HCT116 (cell line): ENCODE data around the gene NDUFS6. TPM values are rescaled to one million over a fixed set of nuclear protein-coding genes. Genes with fewer than 3 reads are reported as not detected.

Experiments
- ATAC-seq: fragments of 200-7000 bp; cut with Tn5 transposase; 2 replicates; pipeline ENCODE4 v1.9.1; 2020; ENCODE audit warnings: mild to moderate bottlenecking, moderate library complexity
- BruUV-seq: library from RNA; stranded (reverse); fragments of 400-500 nt; replicated peaks from 2 replicates; lab custom pipeline; 2021; lab: Mats Ljungman, UMichigan
- CTCF ChIA-PET: fragments of 300-600 bp; sonication (Branson Sonifier 250); formaldehyde crosslinking; loops from one replicate; lab custom pipeline; 2021; ENCODE audit warnings: antibody characterized with exemption; lab: Charles Lee
- POLR2A ChIA-PET: fragments of 300-600, 350-600 bp; sonication (Branson Sonifier 250); formaldehyde crosslinking; loops from one replicate; lab custom pipeline; 2021; ENCODE audit warnings: antibody characterized with exemption; lab: Charles Lee
- RAD21 ChIA-PET, 2 experiments: fragments of 300-600 bp; sonication (Branson Sonifier 250); formaldehyde crosslinking; loops; one replicate each; lab custom pipeline; 2023; ENCODE audit warnings: low total read pairs in 2 of 2; ENCODE audit not compliant: uncharacterized antibody in 2 of 2, unreplicated experiment in 2 of 2, low non-redundant PET in 1 of 2; lab: Charles Lee
- DNase-seq: peaks from one replicate; pipeline ENCODE4 v3.0.0-alpha.2; 2010; ENCODE audit warnings: low read depth, low spot score
- H2AFZ ChIP-seq: fragments of 200-600 bp; shearing (Covaris generic), sonication (generic); 2 replicates; pipeline ENCODE4 v1.6.1; 2017; ENCODE audit warnings: low read depth, mixed run types, mixed read lengths, antibody characterized with exemption, low read length; ENCODE audit not compliant: poor library complexity, severe bottlenecking
- H3K27ac ChIP-seq: 2 replicates; pipeline ENCODE4 v1.5.1; 2012; ENCODE audit warnings: low read depth, low read length
- H3K27me3 ChIP-seq: fragments of 200-600 bp; sonication (generic); 2 replicates; pipeline ENCODE4 v1.6.1; 2016; ENCODE audit warnings: mixed run types, low read length, mixed read lengths; ENCODE audit not compliant: insufficient read depth
- H3K36me3 ChIP-seq, 2 experiments: fragments of 200-500 bp in 1 of 2; fragments of 200-600 bp in 1 of 2; sonication (Bioruptor generic) in 1 of 2; sonication (generic) in 1 of 2; 2 replicates each; pipeline versions ENCODE4 v1.5.1 to v1.6.1; 2014 to 2016; ENCODE audit warnings: low read length in 2 of 2, inconsistent platforms in 1 of 2, mixed read lengths in 1 of 2, mixed run types in 1 of 2; ENCODE audit not compliant: insufficient read depth in 2 of 2, control insufficient read depth in 1 of 2
- H3K4me1 ChIP-seq, 2 experiments: fragments of 200-600 bp in 1 of 2; sonication (generic) in 1 of 2; 2 replicates each; pipeline versions ENCODE4 v1.5.1 to v1.6.1; 2012 to 2017; ENCODE audit warnings: low read length in 2 of 2, inconsistent platforms in 1 of 2, mild to moderate bottlenecking in 1 of 2, mixed read lengths in 1 of 2, mixed run types in 1 of 2, moderate library complexity in 1 of 2; ENCODE audit not compliant: insufficient read depth in 2 of 2, control insufficient read depth in 1 of 2
- H3K4me2 ChIP-seq: fragments of 200-600 bp; sonication (generic); 2 replicates; pipeline ENCODE4 v1.6.1; 2017; ENCODE audit warnings: mixed run types, low read length, mixed read lengths
- H3K4me3 ChIP-seq, 2 experiments: fragments of 200-600 bp in 1 of 2; sonication (generic) in 1 of 2; replicated peaks in 1 of 2; 2 replicates each; pipeline ENCODE4 v1.5.1; 2011 to 2016; ENCODE audit warnings: low read length in 2 of 2, control low read depth in 1 of 2, low read depth in 1 of 2, mild to moderate bottlenecking in 1 of 2, mixed read lengths in 1 of 2, mixed run types in 1 of 2
- H3K79me2 ChIP-seq: fragments of 200-600 bp; sonication (generic); 2 replicates; pipeline ENCODE4 v1.6.1; 2017; ENCODE audit warnings: mild to moderate bottlenecking, mixed run types, low read length, moderate library complexity, mixed read lengths; ENCODE audit not compliant: insufficient read depth
- H3K9ac ChIP-seq: fragments of 200-600 bp; sonication (generic); 2 replicates; pipeline ENCODE4 v1.6.1; 2016; ENCODE audit warnings: low read length, mixed read lengths
- H3K9me2 ChIP-seq: fragments of 200-600 bp; sonication (generic), shearing (Covaris generic); 2 replicates; pipeline ENCODE4 v1.6.1; 2017; ENCODE audit warnings: mixed run types, mild to moderate bottlenecking, moderate library complexity; ENCODE audit not compliant: insufficient read depth
- H3K9me3 ChIP-seq, 2 experiments: fragments of 200-500 bp in 1 of 2; fragments of 200-600 bp in 1 of 2; sonication (Bioruptor generic) in 1 of 2; sonication (generic) in 1 of 2; 2 replicates each; pipeline ENCODE4 v1.6.1; 2014 to 2017; ENCODE audit warnings: low read length in 2 of 2, mixed read lengths in 2 of 2, inconsistent platforms in 1 of 2, low read depth in 1 of 2, mild to moderate bottlenecking in 1 of 2, mixed run types in 1 of 2, moderate library complexity in 1 of 2; ENCODE audit not compliant: control insufficient read depth in 1 of 2, insufficient read depth in 1 of 2
- H4K20me1 ChIP-seq: fragments of 200-600 bp; sonication (generic), shearing (Covaris generic); 2 replicates; pipeline ENCODE4 v1.6.1; 2017; ENCODE audit warnings: mixed run types, mild to moderate bottlenecking, moderate library complexity; ENCODE audit not compliant: insufficient read depth
- ATF3 ChIP-seq: IDR thresholded peaks from 2 replicates; pipeline ENCODE4 v1.6.1; 2012
- CBX3 ChIP-seq: IDR thresholded peaks from 2 replicates; pipeline ENCODE4 v1.6.1; 2012; ENCODE audit warnings: low read depth
- CEBPB ChIP-seq: IDR thresholded peaks from 2 replicates; pipeline ENCODE4 v1.6.1; 2012; ENCODE audit warnings: low read depth
- CTCF ChIP-seq, 3 experiments: fragments of 200-600 bp in 1 of 3; sonication (generic) in 1 of 3; IDR thresholded peaks in 2 of 3; conservative IDR thresholded peaks in 1 of 3; 2 replicates each; pipeline ENCODE4 v1.5.1; 2012 to 2017; ENCODE audit warnings: low read depth in 2 of 3, low read length in 2 of 3, antibody characterized with exemption in 1 of 3, borderline replicate concordance in 1 of 3, control low read depth in 1 of 3, mild to moderate bottlenecking in 1 of 3, mixed read lengths in 1 of 3, mixed run types in 1 of 3, moderate library complexity in 1 of 3; ENCODE audit not compliant: insufficient read depth in 1 of 3
- EGR1 ChIP-seq: IDR thresholded peaks from 2 replicates; pipeline ENCODE4 v1.6.1; 2012; ENCODE audit warnings: low read depth
- ELF1 ChIP-seq: IDR thresholded peaks from 2 replicates; pipeline ENCODE4 v1.6.1; 2012; ENCODE audit warnings: low read depth, borderline replicate concordance
- EZH2 ChIP-seq: fragments of 200-600 bp; sonication (generic); IDR thresholded peaks from 2 replicates; pipeline ENCODE4 v1.6.1; 2017; ENCODE audit warnings: antibody characterized with exemption, mixed run types
- EZH2phosphoT487 ChIP-seq: fragments of 200-600 bp; IDR thresholded peaks from 2 replicates; pipeline ENCODE4 v1.6.1; 2018; ENCODE audit warnings: antibody characterized with exemption, borderline replicate concordance
- FOSL1 ChIP-seq: IDR thresholded peaks from 2 replicates; pipeline ENCODE4 v1.6.1; 2012; ENCODE audit warnings: low read depth
- JUND ChIP-seq: IDR thresholded peaks from 2 replicates; pipeline ENCODE4 v1.6.1; 2012
- MAX ChIP-seq: IDR thresholded peaks from 2 replicates; pipeline ENCODE4 v1.6.1; 2012
- POLR2A ChIP-seq: IDR thresholded peaks from 2 replicates; pipeline ENCODE4 v1.7.0; 2011; ENCODE audit warnings: borderline replicate concordance; ENCODE audit not compliant: insufficient read depth, insufficient read length; ENCODE audit errors: extremely low read depth
- POLR2AphosphoS5 ChIP-seq: IDR thresholded peaks from 2 replicates; pipeline ENCODE4 v1.6.1; 2011; ENCODE audit warnings: mild to moderate bottlenecking, low read depth, low read length, moderate library complexity
- REST ChIP-seq: IDR thresholded peaks from 2 replicates; pipeline ENCODE4 v1.6.1; 2012; ENCODE audit warnings: low read depth
- SIN3A ChIP-seq: IDR thresholded peaks from 2 replicates; pipeline ENCODE4 v1.6.1; 2012; ENCODE audit warnings: low read depth
- SP1 ChIP-seq: IDR thresholded peaks from 2 replicates; pipeline ENCODE4 v1.6.1; 2012; ENCODE audit warnings: low read depth
- SRF ChIP-seq: IDR thresholded peaks from 2 replicates; pipeline ENCODE4 v1.6.1; 2012; ENCODE audit warnings: low read depth
- TCF7L2 ChIP-seq: IDR thresholded peaks from 2 replicates; pipeline ENCODE4 v1.7.0; 2011; ENCODE audit warnings: borderline replicate concordance, inconsistent platforms; ENCODE audit not compliant: insufficient read depth, insufficient read length; ENCODE audit errors: extremely low read depth
- YY1 ChIP-seq: IDR thresholded peaks from 2 replicates; pipeline ENCODE4 v1.6.1; 2011; ENCODE audit warnings: low read length, low read depth, moderate library complexity, mild to moderate bottlenecking; ENCODE audit not compliant: insufficient replicate concordance; ENCODE audit errors: extremely low read depth
- ZFX ChIP-seq: fragments of 450-650 bp; IDR thresholded peaks from 2 replicates; pipeline ENCODE4 v1.6.1; 2017
- intact Hi-C: fragments of 100-400 bp; cut with micrococcal nuclease; formaldehyde crosslinking; loops from 2 replicates; pipeline ENCODE4 v1.10.0; 2022
- total RNA-seq: library from RNA; stranded (reverse); gene quantifications from one replicate; pipeline ENCODE4 v1.2.1, GENCODE V29; 2021; ENCODE audit not compliant: unreplicated experiment

Gene NDUFS6
- total RNA-seq, 1 experiment from 2014 or later, result 43.8 TPM

GRCh38 chr5:1789834-1790471, 11.3 kb upstream of the NDUFS6 start:
- H3K4me1 ChIP-seq, result peaks cover 2 to 14% of the 10 kb centered on the region in 2 experiments; a peak in 2 of 4 replicates
- intact Hi-C loops, result no loop called here
- H3K4me3 ChIP-seq, result no peak overlapping the region
- ChIA-PET POLR2A (no interaction called here), RAD21 (no interaction called here), CTCF (no interaction called here)
- H3K9ac ChIP-seq, result no peak overlapping the region
- no peak for ATAC-seq
- BruUV-seq, result no TSS peak
- DNase-seq, result no peak
- H3K4me2 ChIP-seq, result no peak overlapping the region
- TF ChIP-seq EZH2phosphoT487, result no peak
- TF ChIP-seq POLR2AphosphoS5, result no peak
- no peak for TF ChIP-seq CEBPB
- TF ChIP-seq REST, result no peak
- TF ChIP-seq SRF, result no peak
- TF ChIP-seq EZH2, result no peak
- no peak for TF ChIP-seq SIN3A
- no peak for TF ChIP-seq CTCF (IDR thresholded peaks at IDR 0.05 in 2 of 3, conservative IDR thresholded peaks at IDR 0.05 in 1 of 3; ENCODE audit: borderline replicate concordance in 1 of 3, insufficient read depth in 1 of 3, low read depth in 2 of 3, low read length in 2 of 3)
- TF ChIP-seq POLR2A, result no peak
- no peak for TF ChIP-seq FOSL1
- TF ChIP-seq TCF7L2, result no peak
- TF ChIP-seq ATF3, result no peak
- no peak for TF ChIP-seq YY1
- TF ChIP-seq JUND, result no peak
- no peak for TF ChIP-seq ELF1
- no peak for TF ChIP-seq SP1
- no peak for TF ChIP-seq CBX3
- no peak for TF ChIP-seq EGR1
- no peak for TF ChIP-seq MAX
- no peak for TF ChIP-seq ZFX
- no peaks in the 10 kb centered on the region for H3K36me3 ChIP-seq
- no peaks in the 10 kb centered on the region for H3K9me2 ChIP-seq
- no peak overlapping the region for H2AFZ ChIP-seq
- no peaks in the 10 kb centered on the region for H3K9me3 ChIP-seq
- H4K20me1 ChIP-seq, result no peaks in the 10 kb centered on the region
- 0 out of 2 replicates have a peak, but pooled peaks cover 3% of the 10 kb centered on the region for H3K27me3 ChIP-seq
- no peak overlapping the region for H3K27ac ChIP-seq
- no peaks in the 10 kb centered on the region for H3K79me2 ChIP-seq
